HEK293 (cell line): Measurements from ENCODE around the gene PDCL2.

Experiments used
- HIC1 ChIP-seq: fragments of 450-650 bp; formaldehyde crosslinking; IDR thresholded peaks from 2 replicates; pipeline ENCODE4 v1.5.1; 2016; ENCODE audit warnings: missing biosample characterization, missing genetic modification characterization
- ZNF280C ChIP-seq: fragments of 450-650 bp; formaldehyde crosslinking; IDR thresholded peaks from 2 replicates; pipeline ENCODE4 v1.5.1; 2016; ENCODE audit warnings: missing biosample characterization, missing genetic modification characterization
- ZNF692 ChIP-seq: fragments of 450-650 bp; formaldehyde crosslinking; IDR thresholded peaks from 2 replicates; pipeline ENCODE4 v1.5.1; 2016; ENCODE audit warnings: missing biosample characterization, missing genetic modification characterization

GRCh38 chr4:55530691-55531090 lies 61.4 kb downstream of the PDCL2 start:
- TF ChIP-seq HIC1 (tag by site-specific recombination) (no peak), ZNF280C (tag by site-specific recombination) (no peak), ZNF692 (no peak)
